ENCODE measurements around the gene BAHCC1.
A peak's percentile ranks its signal among the peaks of the same experiment; 100 is the strongest.

Gene BAHCC1

DNA sequence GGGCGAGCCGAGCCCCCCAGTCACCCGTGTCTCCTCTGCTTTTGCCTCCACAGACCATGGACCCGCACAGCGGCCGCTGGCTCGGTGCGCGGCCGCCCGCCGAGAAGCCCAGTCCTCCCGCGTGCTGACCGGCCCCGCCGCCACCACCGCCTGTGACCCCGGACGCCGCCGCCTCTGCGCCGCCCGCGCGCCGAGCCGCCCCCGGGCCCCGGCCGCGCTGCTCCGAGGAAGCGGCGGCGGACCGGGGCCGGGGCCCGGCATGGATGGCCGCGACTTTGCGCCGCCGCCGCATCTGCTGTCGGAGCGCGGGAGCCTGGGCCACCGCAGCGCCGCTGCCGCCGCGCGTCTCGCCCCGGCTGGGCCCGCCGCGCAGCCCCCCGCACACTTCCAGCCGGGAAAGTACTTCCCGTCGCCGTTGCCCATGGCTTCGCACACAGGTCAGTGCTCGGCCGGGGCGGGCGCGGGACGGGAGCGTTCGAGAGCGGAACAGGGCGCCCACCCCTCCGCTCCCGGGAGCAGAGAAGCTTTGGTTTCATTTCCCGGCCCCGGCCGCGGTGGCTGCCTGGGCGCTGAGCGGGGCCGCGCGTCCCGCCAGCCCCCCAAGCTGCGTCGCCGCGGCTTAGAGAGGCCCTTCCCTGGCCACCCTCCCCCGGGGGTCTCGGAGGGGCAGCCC is 4.4 kb downstream of the BAHCC1 start:
- H3K27me3 ChIP-seq (ENCODE audit: insufficient read depth, low read length), result no peaks in the 10 kb centered on the region
- H3K4me1 ChIP-seq (ENCODE audit: control insufficient read depth, insufficient read depth, low read length, unreplicated experiment), result peaks cover 44% of the 10 kb centered on the region
- peak overlapping the region; percentile 61 for H3K27ac ChIP-seq (ENCODE audit: low read depth, low read length)
- H3K79me2 ChIP-seq (ENCODE audit: control insufficient read depth, insufficient read depth, low read length, unreplicated experiment), result peaks cover 67% of the 10 kb centered on the region
- H3K36me3 ChIP-seq (ENCODE audit: insufficient read depth, low read length), result no peaks in the 10 kb centered on the region
- peak overlapping the region; percentile 84 for H3K4me3 ChIP-seq (ENCODE audit: low read depth, low read length)
- no peak overlapping the region for H2AFZ ChIP-seq (ENCODE audit: low read length, unreplicated experiment)

DNA sequence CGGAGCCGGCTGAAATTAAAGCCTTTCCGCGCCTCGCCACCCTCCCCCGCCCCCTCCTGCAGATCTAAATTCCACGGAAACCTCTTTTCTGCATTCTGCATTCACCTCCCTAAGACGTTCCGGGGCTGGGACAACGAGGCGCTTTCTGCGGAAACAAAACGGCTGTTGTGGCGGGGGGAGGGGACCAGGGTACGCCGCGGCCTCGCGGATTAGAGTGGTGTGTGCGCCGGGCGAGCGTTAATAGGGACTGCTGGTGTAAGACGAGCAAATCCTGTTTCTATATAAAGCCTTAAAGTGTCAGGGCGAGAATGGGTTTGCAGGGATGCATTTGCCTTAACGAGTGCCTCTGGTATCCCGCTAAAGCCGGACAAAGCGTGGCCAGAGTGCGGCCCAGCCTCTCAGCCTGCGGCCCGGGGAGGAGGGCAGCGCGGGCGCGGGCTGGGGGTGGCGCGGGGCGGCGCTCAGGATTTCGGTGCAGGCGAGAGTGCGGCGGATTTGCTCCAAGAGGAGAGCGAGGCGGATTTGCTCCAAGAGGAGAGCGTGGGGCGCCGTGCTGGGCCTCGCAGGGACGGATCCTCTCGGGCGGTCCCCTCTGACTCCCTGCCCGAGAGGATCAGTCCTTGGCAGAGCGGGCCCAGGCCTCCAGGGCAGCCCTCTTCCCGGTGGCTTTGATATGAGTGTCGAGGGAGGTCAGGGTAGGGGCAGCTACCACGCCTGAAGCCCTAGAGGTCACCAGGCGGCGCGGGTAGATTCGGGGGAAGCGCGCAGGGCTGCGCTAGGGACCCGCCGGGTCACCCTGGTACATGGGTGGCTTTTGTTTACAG is 5.1 kb downstream of the BAHCC1 start:
- Histone ChIP-seq H3K79me2 (ENCODE audit: control insufficient read depth, insufficient read depth, low read length, unreplicated experiment) (peaks cover 67% of the 10 kb centered on the region), H2AFZ (ENCODE audit: low read length, unreplicated experiment) (peak overlapping the region; percentile 58), H3K36me3 (ENCODE audit: insufficient read depth, low read length) (no peaks in the 10 kb centered on the region), H3K4me3 (ENCODE audit: low read depth, low read length) (peak overlapping the region; percentile 84), H3K4me1 (ENCODE audit: control insufficient read depth, insufficient read depth, low read length, unreplicated experiment) (peaks cover 47% of the 10 kb centered on the region), H3K27ac (ENCODE audit: low read depth, low read length) (peak overlapping the region; percentile 61), H3K27me3 (ENCODE audit: insufficient read depth, low read length) (no peaks in the 10 kb centered on the region)

DNA sequence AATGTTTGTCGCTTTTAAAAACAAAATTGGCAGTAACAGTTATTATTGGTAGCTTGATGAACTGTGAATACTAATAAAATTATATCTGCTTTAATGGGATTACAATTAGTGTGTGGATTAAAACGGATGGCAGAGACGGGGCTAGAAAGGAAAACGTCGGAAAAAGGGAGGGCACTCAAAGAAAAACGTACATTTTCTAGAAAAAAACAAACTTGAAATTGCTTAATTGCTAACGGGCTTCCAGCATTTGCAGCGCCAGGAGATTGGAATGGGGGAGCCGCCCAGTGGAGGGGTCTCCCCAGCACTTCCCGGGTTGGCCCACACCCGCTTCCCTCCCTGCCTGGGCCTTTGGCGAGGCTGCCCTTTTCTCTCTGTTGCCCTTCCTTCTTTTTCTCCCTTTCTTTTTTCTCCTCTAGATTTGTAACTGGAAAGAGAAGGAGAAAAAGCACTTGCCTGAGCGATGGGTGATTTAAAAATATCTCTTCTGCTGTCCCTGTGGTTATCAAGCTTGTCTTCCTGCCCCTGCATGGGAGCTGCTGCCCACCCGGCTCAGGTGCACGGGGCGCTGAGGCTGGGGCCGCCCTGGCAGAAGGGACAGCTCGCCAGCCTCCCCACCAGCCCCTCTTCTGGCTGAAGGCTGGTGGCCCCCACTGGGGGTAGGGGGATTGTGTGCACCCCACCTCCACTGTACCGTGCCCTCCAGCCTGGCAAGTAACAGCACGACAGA is 5.9 kb downstream of the BAHCC1 start:
- Histone ChIP-seq H3K4me3 (ENCODE audit: low read depth, low read length) (peak overlapping the region; percentile 84), H3K4me1 (ENCODE audit: control insufficient read depth, insufficient read depth, low read length, unreplicated experiment) (peaks cover 53% of the 10 kb centered on the region)

GRCh38 chr17:81401723-81402529 is 6.7 kb downstream of the BAHCC1 start:
- peak overlapping the region; percentile 84 for H3K4me3 ChIP-seq (ENCODE audit: low read depth, low read length)

More for the DNA sequence above, 5.9 kb downstream of the BAHCC1 start:
- peak overlapping the region; percentile 58 for H2AFZ ChIP-seq (ENCODE audit: low read length, unreplicated experiment)
- H3K79me2 ChIP-seq (ENCODE audit: control insufficient read depth, insufficient read depth, low read length, unreplicated experiment), result peaks cover 66% of the 10 kb centered on the region
- H3K27me3 ChIP-seq (ENCODE audit: insufficient read depth, low read length), result no peaks in the 10 kb centered on the region
- peak overlapping the region; percentile 61 for H3K27ac ChIP-seq (ENCODE audit: low read depth, low read length)
- no peaks in the 10 kb centered on the region for H3K36me3 ChIP-seq (ENCODE audit: insufficient read depth, low read length)

DNA sequence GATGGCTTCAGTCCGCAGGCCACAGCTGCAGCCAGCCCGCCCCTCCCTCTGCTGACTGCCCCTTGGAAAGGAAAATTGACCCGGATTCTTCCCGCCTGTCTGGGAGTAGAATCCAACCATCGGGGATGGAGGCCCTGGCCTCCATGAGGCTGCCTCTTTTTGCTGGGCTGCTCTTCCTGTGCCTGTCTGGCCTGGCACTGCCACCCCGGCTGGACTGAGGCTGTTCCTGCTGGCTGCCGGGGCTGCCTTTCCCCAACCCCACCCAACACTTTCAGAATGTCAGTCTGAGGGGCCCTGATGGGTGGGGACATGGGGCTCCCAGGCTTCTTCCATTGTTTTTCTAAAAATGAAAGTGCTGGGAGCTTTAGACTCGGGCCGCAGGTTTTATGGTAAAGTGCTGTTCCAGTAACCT is 7.3 kb downstream of the BAHCC1 start:
- peak overlapping the region; percentile 84 for H3K4me3 ChIP-seq (ENCODE audit: low read depth, low read length)
- no peaks in the 10 kb centered on the region for H3K36me3 ChIP-seq (ENCODE audit: insufficient read depth, low read length)
- peaks cover 53% of the 10 kb centered on the region for H3K4me1 ChIP-seq (ENCODE audit: control insufficient read depth, insufficient read depth, low read length, unreplicated experiment)
- peak overlapping the region; percentile 2 for H2AFZ ChIP-seq (ENCODE audit: low read length, unreplicated experiment)
- H3K27me3 ChIP-seq (ENCODE audit: insufficient read depth, low read length), result no peaks in the 10 kb centered on the region
- peaks cover 52% of the 10 kb centered on the region for H3K79me2 ChIP-seq (ENCODE audit: control insufficient read depth, insufficient read depth, low read length, unreplicated experiment)
- H3K27ac ChIP-seq (ENCODE audit: low read depth, low read length), result peak overlapping the region; percentile 61

More at GRCh38 chr17:81401723-81402529, 6.7 kb downstream of the BAHCC1 start:
- Histone ChIP-seq H3K27me3 (ENCODE audit: insufficient read depth, low read length) (no peaks in the 10 kb centered on the region), H3K36me3 (ENCODE audit: insufficient read depth, low read length) (no peaks in the 10 kb centered on the region), H2AFZ (ENCODE audit: low read length, unreplicated experiment) (no peak overlapping the region), H3K27ac (ENCODE audit: low read depth, low read length) (peak overlapping the region; percentile 61), H3K4me1 (ENCODE audit: control insufficient read depth, insufficient read depth, low read length, unreplicated experiment) (peaks cover 53% of the 10 kb centered on the region), H3K79me2 (ENCODE audit: control insufficient read depth, insufficient read depth, low read length, unreplicated experiment) (peaks cover 58% of the 10 kb centered on the region)

DNA sequence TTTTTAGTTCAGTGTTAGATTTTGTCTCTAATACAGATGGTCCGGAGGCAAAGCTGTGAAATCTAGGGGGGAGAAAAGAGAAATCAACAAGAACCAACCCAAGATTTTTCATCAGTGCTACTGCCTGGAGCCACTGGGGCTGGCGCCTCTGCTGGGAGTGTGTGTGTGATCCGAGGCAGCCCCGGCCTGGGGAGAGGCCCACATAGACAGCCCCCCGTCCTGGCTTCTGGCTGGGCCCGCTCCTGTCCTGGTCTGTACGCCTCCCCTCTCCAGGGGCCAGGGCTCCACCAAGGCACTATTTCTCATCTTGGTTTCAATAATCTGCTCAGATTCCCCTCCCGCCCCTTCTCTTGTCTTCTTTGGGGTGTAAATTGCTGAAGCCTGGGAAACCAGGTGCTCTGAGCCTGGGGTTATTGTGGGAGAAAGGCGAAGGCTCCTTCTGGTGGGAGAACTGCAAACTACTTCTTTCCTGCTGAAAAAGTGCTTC is 7.8 kb downstream of the BAHCC1 start:
- no peaks in the 10 kb centered on the region for H3K27me3 ChIP-seq (ENCODE audit: insufficient read depth, low read length)
- H3K4me1 ChIP-seq (ENCODE audit: control insufficient read depth, insufficient read depth, low read length, unreplicated experiment), result peaks cover 53% of the 10 kb centered on the region
- peaks cover 47% of the 10 kb centered on the region for H3K79me2 ChIP-seq (ENCODE audit: control insufficient read depth, insufficient read depth, low read length, unreplicated experiment)
- peak overlapping the region; percentile 61 for H3K27ac ChIP-seq (ENCODE audit: low read depth, low read length)
- peak overlapping the region; percentile 84 for H3K4me3 ChIP-seq (ENCODE audit: low read depth, low read length)
- peak overlapping the region; percentile 2 for H2AFZ ChIP-seq (ENCODE audit: low read length, unreplicated experiment)
- no peaks in the 10 kb centered on the region for H3K36me3 ChIP-seq (ENCODE audit: insufficient read depth, low read length)

- Histone ChIP-seq H2AFZ (ENCODE audit: low read length, unreplicated experiment) (no peak overlapping the region), H3K4me3 (ENCODE audit: low read depth, low read length) (peak overlapping the region; percentile 84), H3K4me1 (ENCODE audit: control insufficient read depth, insufficient read depth, low read length, unreplicated experiment) (peaks cover 53% of the 10 kb centered on the region), H3K27me3 (ENCODE audit: insufficient read depth, low read length) (no peaks in the 10 kb centered on the region), H3K27ac (ENCODE audit: low read depth, low read length) (peak overlapping the region; percentile 61), H3K36me3 (ENCODE audit: insufficient read depth, low read length) (no peaks in the 10 kb centered on the region), H3K79me2 (ENCODE audit: control insufficient read depth, insufficient read depth, low read length, unreplicated experiment) (peaks cover 38% of the 10 kb centered on the region)
These were observed 8.6 kb downstream of the BAHCC1 start for GRCh38 chr17:81403671-81404534.

DNA sequence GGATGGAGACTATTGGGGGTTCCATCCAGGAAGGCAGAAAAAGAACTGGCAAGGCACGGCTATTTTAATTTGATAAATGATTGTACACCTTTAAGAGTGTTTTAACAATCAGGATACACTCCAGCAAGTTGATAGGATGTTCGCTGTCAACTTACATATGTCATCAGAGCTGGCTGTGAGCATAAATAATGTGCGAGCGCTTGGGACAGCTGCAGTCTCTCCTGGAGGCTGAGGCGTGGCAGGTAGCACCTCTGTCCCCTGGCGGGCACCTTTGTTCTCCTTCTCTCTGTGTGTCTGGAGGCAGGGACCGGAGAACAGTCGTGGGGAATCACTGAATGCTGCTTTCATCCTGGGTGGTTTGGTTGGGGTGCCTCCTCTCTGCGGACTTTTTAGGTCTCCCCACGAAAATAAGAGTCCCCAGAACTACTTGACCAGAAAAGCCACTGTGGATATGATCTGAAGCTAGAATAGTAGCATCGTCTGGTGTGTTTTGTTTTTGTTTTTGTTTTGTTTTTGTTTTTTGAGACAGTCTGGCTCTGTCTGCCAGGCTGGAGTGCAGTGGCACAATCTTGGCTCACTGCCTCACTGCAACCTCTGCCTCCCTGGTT is 9.4 kb downstream of the BAHCC1 start:
- H3K36me3 ChIP-seq (ENCODE audit: insufficient read depth, low read length), result no peaks in the 10 kb centered on the region
- H3K79me2 ChIP-seq (ENCODE audit: control insufficient read depth, insufficient read depth, low read length, unreplicated experiment), result peaks cover 34% of the 10 kb centered on the region
- H3K27ac ChIP-seq (ENCODE audit: low read depth, low read length), result peak overlapping the region; percentile 61
- no peak overlapping the region for H2AFZ ChIP-seq (ENCODE audit: low read length, unreplicated experiment)
- peak overlapping the region; percentile 84 for H3K4me3 ChIP-seq (ENCODE audit: low read depth, low read length)
- H3K4me1 ChIP-seq (ENCODE audit: control insufficient read depth, insufficient read depth, low read length, unreplicated experiment), result peaks cover 53% of the 10 kb centered on the region
- no peaks in the 10 kb centered on the region for H3K27me3 ChIP-seq (ENCODE audit: insufficient read depth, low read length)

DNA sequence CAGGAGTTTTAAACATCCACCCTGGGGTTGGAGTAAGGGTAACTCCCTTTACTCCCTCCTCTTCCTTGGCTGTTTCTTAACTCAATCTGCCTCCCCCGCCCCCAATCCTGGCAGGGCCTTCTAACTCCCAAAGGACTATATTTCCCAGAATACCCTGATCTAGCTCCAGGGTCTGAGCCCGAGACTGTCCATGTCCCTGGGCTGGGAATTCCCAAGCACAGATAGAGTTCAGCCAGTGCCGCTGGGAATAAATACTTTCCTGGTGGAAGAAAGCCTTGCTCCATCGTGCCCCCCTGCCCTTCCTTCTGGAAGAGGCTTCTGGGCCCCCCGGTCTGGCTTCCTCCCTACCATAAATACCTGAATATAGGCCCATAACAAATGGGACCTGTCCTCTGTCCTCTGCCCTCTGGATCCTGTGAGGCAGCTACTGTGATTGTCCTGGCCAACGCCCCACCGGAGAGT is 10.2 kb downstream of the BAHCC1 start:
- Histone ChIP-seq H3K4me3 (ENCODE audit: low read depth, low read length) (peak overlapping the region; percentile 84; the same call in 1 of the 2 replicates), H3K36me3 (ENCODE audit: insufficient read depth, low read length) (no peaks in the 10 kb centered on the region), H3K27ac (ENCODE audit: low read depth, low read length) (peak overlapping the region; percentile 61; the same call in 1 of the 2 replicates), H2AFZ (ENCODE audit: low read length, unreplicated experiment) (no peak overlapping the region), H3K27me3 (ENCODE audit: insufficient read depth, low read length) (no peaks in the 10 kb centered on the region), H3K79me2 (ENCODE audit: control insufficient read depth, insufficient read depth, low read length, unreplicated experiment) (peaks cover 26% of the 10 kb centered on the region), H3K4me1 (ENCODE audit: control insufficient read depth, insufficient read depth, low read length, unreplicated experiment) (peaks cover 53% of the 10 kb centered on the region)
